GM21529 (cell line): ENCODE data around the gene RUNX2.
"Not testable (repeated sequence)": the region's sequence is repeated elsewhere in the genome, so short reads cannot be mapped to it uniquely, and the experiment has no call there.

ENCODE experiments used
- ATAC-seq: cut with Tn5 transposase; IDR thresholded peaks from one replicate; pipeline ENCODE4 v1.9.1; 2021; ENCODE audit not compliant: unreplicated experiment

Gene RUNX2

GRCh38 chr6:45327956-45328522, at the start of gene RUNX2:
Gene RUNX2 (plus strand): TSS chr6:45328330. CDS start chr6:45328727, 397 bp downstream.
- ATAC-seq, result no peak

- ATAC-seq, result no peak
These were observed 49.8 kb upstream of the RUNX2 start for GRCh38 chr6:45278367-45278766.

DNA sequence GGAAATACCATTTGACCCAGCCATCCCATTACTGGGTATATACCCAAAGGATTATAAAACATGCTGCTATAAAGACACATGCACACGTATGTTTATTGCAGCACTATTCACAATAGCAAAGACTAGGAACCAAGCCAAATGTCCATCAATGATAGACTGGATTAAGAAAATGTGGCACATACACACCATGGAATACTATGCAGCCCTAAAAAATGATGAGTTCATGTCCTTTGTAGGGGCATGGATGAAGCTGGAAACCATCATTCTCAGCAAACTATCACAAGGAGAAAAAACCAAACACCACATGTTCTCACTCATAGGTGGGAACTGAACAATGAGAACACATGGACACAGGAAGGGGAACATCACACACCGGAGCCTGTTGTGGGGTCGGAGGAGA, 41.4 kb upstream of the RUNX2 start:
- not testable (repeated sequence) for ATAC-seq

DNA sequence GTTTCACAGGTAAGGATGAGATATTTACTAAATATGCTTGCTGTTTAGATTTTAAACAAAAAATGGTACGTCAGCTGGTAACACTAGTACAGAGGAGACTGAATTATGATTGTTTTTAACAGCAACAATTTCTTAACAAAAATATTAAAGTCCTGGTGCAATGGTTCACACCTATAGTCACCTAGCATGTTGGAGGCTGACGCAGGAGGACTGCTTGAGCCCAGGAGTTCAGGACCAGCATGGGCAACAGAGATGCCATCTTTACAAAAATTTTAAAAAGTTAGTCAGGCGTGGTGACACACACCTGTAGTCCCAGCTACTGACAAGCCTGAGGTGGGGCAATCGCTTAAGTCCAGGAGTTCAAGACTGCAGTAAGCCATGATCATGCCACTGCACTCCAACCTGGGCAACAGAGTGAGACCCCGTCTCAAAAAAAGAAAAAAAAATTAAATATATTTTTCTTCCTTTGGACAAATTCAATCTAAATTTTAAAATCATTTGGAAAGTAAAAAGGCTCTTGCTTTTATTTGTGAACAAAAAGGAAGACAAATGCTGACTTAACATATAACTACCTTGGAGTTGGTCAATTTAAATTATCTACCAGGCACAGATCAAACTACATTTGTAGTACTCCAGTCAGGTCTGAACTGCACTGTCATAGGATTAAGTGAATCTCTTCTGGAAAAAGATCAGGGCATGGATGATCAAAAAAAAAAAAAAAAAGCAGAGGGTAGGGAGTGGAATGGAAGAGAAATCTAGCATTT, 38.2 kb upstream of the RUNX2 start:
- no peak for ATAC-seq

DNA sequence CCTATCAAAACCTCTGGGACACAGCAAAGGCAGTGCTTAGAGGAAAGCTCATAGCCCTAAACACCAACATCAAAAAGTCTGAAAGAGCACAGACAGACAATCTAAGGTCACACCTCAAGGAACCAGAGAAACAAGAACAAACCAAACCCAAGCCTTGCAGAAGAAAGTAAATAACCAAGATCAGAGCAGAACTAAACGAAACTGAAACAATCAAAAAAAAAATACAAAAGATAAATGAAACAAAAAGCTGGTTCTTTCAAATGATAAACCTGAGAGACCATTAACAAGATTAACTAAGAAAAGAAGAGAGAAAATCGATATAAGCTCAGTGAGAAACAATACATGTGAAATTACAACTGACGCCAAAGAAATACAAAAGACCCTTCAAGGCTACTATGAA, 34.8 kb upstream of the RUNX2 start:
- no peak for ATAC-seq

DNA sequence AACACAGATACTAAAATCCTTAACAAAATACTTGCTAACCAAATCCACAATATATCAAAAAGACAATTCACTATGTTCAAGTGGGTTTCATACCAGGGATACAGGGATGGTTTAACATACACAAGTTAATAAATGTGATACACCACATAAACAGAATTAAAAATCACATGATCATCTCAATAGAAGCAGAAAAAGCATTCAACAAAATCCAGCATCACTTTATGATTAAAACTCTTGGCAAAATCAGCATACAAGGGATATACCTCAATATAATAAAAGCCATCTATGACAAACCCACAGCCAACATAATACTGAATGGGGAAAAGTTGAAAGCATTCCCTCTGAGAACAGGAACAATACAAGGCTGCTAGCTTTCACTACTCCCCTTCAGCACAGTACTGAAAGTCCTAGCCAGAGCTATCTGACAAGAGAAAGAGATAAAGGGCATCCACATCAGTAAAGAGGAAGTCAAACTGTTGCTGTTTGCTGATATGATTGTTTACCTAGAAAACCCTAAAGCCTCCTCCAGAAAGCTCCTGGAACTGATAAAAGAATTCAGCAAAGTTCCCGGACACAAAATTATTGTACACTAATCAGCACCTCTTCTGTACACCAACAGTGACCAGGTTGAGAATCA, 33.9 kb upstream of the RUNX2 start:
- ATAC-seq, result not testable (repeated sequence)

- ATAC-seq, result no peak
These were observed 30.8 kb upstream of the RUNX2 start for GRCh38 chr6:45297320-45297719.

GRCh38 chr6:45299096-45299581, 29.0 kb upstream of the RUNX2 start:
- ATAC-seq, result no peak

DNA sequence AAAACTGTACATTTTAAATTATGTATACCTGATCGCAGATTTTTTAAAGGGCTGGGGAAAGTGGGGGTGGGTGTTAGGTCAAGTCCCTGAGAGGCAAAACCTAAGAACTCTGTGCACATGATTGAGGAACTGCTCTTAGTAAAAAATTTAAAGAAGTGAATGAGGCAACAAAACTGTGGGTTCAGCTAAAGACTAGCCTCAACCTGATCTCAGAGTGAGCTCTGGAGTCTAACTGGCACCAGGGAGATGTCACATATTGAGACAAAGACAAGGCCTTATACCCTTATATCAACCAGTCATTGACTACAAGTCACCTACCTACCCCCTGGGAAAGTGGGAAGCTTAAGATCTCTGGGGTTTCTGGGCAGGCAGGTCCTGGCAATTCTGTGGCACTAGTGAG, 27.4 kb upstream of the RUNX2 start:
- no peak for ATAC-seq

DNA sequence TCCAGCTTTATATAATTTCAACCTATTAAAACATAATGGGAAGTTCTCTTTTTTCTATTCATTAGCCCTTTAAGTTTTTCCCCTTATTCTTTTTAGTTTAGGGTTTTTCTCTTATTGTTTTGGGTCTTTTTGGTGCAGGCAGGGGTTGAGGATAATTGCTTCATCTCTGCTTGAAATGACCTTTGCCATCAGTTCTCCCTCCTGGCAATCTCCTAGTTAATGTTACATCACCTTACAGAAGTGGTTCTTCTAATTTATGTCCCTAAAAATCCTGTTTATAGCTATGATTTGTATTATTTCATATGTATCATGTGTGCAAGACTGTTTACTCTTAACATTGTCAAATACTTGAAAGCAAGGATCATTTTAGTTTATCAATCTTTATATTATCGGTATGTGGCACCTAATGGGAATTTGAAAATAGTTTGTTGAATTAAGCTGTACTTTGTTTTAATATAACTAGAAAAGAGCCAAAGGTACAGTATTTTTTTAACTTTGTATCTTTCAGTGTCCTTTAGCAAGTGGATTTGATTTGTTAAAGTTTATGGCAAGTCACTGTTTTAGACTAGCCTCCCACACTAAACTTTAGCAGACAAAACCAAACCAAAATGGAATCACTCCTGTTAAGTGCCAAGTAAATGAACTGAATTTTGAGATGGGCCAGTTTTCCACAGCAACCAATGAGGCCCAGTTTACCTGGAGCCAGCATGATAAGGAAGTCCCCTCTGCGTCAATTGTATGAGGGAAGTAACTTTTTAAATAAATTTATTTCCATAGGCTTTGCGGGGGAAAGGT, 26.6 kb upstream of the RUNX2 start:
- ATAC-seq, result no peak

GRCh38 chr6:45302832-45303231, 25.3 kb upstream of the RUNX2 start:
- ATAC-seq, result no peak

DNA sequence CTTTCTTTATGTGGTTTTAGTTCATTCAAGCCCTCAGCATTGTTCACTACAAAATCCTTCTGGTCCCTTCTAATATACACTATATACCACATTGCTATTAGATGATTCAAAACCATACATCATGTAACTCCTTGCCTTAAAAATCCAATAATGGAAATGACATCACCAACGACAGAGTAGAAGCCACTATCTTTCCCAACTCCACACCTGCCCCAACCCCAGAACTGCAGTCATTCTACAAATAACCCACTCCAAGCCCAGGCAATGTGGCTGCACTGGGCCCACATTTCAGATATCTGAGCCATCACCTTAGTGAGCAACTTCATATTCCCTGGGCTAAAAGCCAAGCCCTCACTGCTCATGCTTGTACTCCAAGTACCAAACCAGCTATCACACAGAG, 22.6 kb upstream of the RUNX2 start:
- ATAC-seq, result no peak

DNA sequence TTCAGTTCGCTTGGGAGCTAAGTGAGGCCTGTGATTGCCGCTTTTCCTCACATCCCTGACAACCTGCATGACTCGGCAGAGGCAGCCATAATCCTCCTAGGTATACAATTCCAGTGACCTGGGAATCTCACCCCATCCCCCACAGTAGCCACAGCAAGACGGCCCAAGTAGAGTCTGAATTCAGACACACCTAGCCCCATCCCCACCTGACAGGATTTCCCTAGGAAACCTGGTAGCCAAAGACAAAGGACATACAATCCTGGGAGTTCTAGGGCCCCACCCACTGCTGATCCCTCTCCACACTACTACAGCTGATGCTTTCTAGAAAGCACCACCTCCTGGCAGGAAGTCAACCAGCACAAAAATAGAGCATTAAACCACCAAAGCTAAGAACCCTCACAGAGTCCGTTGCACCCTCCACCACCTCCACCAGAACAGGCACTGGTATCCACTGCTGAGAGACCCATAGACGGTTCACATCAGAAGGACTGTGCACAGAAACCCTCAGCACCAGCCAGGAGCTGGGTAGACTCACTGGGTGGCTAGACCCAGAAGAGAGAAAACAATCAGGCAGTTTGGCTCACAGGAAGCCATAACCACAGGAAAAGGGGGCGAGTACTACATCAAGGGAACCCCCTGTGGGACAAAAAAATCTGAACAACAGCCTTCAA, 17.9 kb upstream of the RUNX2 start:
- ATAC-seq, result no peak

GRCh38 chr6:45314146-45314545, 14.0 kb upstream of the RUNX2 start:
- ATAC-seq, result no peak

- ATAC-seq, result no peak
These were observed 7.8 kb upstream of the RUNX2 start for GRCh38 chr6:45320349-45320748.

DNA sequence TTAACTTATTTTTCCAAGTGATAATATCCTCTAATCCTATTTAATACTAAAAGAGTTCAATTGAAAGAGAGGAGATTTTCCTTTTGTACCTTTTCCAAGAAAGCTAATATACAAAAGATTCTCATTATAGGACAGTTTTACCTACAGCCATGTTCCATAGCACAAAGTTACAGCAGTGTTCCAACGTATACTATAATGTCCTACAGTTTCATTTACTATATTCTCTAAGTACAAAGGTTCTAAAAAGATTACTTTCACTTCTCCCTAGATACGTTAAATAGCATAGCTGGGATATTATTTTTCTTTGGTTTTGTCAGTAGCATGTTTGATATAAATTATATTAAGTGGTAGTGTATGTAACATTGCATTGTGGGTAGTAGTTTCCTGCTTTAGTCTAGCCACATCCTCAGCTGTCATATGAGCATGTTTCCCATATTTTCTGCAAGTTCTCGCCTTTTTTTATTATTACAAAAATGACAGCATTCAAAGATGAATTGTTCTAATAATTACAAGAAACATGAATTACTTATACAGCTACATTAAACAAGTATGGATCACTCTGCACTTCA, 4.4 kb upstream of the RUNX2 start:
- ATAC-seq, result no peak

DNA sequence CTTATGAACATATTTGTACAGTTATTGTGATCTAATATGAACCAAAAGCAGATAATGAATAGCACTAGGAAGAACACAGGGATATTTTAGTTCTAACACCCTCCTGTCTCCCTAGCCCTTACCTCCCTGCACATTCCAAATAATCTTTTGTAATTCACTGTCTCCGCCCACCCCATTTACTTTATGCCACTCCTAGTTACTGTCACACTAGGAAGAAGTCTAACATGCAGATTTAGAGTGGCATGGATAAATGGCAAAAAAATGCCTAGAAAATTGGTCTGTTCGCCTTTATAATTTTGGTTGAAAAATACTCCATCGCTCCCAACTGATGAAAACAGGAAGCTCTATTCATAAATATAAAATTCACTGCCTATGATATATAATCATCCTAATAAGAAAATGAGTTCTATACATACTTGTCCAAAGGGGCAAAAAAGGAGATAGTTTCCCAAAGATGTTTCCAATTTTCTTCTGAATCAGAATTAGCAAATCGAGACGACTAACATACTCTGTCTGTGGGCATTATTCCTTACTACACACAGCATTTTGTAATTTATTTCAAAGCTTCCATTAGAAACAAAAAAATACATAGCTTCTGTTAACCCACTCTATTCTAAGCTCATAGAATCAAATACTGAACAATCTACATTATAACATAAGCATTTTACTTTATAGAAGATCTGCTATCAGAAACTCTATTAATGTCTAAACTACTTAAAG, 1.3 kb upstream of the RUNX2 start:
- no peak for ATAC-seq

DNA sequence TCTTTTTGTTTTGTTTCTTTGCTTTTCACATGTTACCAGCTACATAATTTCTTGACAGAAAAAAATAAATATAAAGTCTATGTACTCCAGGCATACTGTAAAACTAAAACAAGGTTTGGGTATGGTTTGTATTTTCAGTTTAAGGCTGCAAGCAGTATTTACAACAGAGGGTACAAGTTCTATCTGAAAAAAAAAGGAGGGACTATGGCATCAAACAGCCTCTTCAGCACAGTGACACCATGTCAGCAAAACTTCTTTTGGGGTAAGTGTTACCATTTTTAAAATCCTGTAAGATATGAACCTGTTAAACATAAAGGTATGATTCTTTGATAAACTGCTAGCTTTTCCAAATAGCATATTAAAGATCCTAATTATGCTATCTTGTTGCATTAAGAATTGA, 393 bp downstream of the RUNX2 start:
- no peak for ATAC-seq

- no peak for ATAC-seq
These were observed 16.8 kb downstream of the RUNX2 start for GRCh38 chr6:45344900-45345299.

DNA sequence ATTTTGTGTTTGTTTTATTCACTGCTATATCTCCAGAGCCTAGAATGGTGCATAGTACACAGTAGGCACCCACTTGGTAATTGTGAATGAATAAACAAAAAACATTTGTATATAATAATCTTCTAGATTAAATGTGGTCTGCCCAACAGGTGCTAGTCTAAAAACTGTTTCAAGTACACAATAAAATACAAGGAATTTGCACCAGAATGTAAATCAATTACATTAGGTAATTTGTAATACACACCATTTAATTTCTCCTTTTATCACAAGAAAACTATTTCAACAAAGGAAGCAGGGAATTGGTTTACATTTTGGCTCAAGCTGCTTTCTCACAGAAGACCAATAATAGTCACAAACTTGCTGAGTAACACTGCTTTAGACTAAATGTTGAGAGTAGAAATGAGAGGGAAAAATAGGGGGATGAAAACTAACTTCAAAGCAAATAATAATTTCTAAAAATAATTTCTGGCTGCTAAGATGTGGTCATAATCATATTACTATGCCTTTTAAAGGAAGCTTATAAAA, 22.1 kb downstream of the RUNX2 start:
- ATAC-seq, result no peak
